T47D (cell line): ENCODE data around the gene FUCA1.
"Not testable (repeated sequence)": the region's sequence is repeated elsewhere in the genome, so short reads cannot be mapped to it uniquely, and the experiment has no call there.

ENCODE experiments used
- DNase-seq, 2 experiments: peaks; one replicate each; pipeline versions ENCODE4 v3.0.0 to v3.0.0-alpha.2; 2011 to 2012; ENCODE audit warnings: low read depth in 1 of 2, low spot score in 1 of 2
- JUND ChIP-seq: IDR thresholded peaks from 2 replicates; pipeline ENCODE4 v1.6.1; 2012; ENCODE audit warnings: low read depth
- in situ Hi-C: cut with HindIII; loops from 2 replicates; pipeline ENCODE4 v1.10.0; 2016; ENCODE audit warnings: low sequenced_read_pairs, low pct_unique_long_range_greater_than_20kb

The FUCA1 gene

GRCh38 chr1:23878668-23879067 lies 10.6 kb upstream of the FUCA1 start:
- no peak for DNase-seq
- no peak for TF ChIP-seq JUND
- in situ Hi-C loops, result no loop called here

- no peak for TF ChIP-seq JUND
- no peak for DNase-seq
- in situ Hi-C loops, result no loop called here
These were observed 7.3 kb upstream of the FUCA1 start for GRCh38 chr1:23875382-23875781.

- in situ Hi-C loops, result no loop called here
- no peak for TF ChIP-seq JUND
- no peak for DNase-seq
These were observed 4.3 kb upstream of the FUCA1 start for GRCh38 chr1:23872421-23872820.

- DNase-seq, result no peak
- in situ Hi-C loops, result no loop called here
- no peak for TF ChIP-seq JUND
These were observed 961 bp upstream of the FUCA1 start for GRCh38 chr1:23869051-23869450.

GRCh38 chr1:23868557-23869016 lies 497 bp upstream of the FUCA1 start:
- TF ChIP-seq JUND, result no peak
- no peak for DNase-seq
- in situ Hi-C loops, result no loop called here

GRCh38 chr1:23867542-23867894 lies 572 bp downstream of the FUCA1 start:
- in situ Hi-C loops, result no loop called here
- DNase-seq, result peak in 1 of 2 experiments; percentile 21
- TF ChIP-seq JUND, result no peak

GRCh38 chr1:23865543-23865930 lies 2.6 kb downstream of the FUCA1 start:
- in situ Hi-C loops, result no loop called here
- DNase-seq, result peak; percentile 29 to 86
- TF ChIP-seq JUND, result no peak

- TF ChIP-seq JUND, result no peak
- in situ Hi-C loops, result no loop called here
These were observed 3.1 kb downstream of the FUCA1 start for GRCh38 chr1:23864801-23865542.

GRCh38 chr1:23862640-23863039 lies 5.5 kb downstream of the FUCA1 start:
- in situ Hi-C loops, result no loop called here
- no peak for TF ChIP-seq JUND

More at GRCh38 chr1:23864801-23865542, 3.1 kb downstream of the FUCA1 start:
- peak in 1 of 2 experiments; percentile 72 for DNase-seq

GRCh38 chr1:23854568-23854967 lies 13.5 kb downstream of the FUCA1 start:
- peak in 1 of 2 experiments; percentile 29 for DNase-seq
- TF ChIP-seq JUND, result no peak
- in situ Hi-C loops, result no loop called here

More at GRCh38 chr1:23862640-23863039, 5.5 kb downstream of the FUCA1 start:
- DNase-seq, result no peak

GRCh38 chr1:23853124-23853523 lies 15.0 kb downstream of the FUCA1 start:
- in situ Hi-C loops, DNase-seq: not testable (repeated sequence)

- in situ Hi-C loops, DNase-seq: not testable (repeated sequence)
These were observed 16.7 kb downstream of the FUCA1 start for GRCh38 chr1:23851406-23851805.

GRCh38 chr1:23848673-23849616 lies 19.1 kb downstream of the FUCA1 start:
- no peak for DNase-seq
- TF ChIP-seq JUND, result no peak

GRCh38 chr1:23847482-23848095 lies 20.5 kb downstream of the FUCA1 start:
- DNase-seq, in situ Hi-C loops: not testable (repeated sequence)

More at GRCh38 chr1:23848673-23849616, 19.1 kb downstream of the FUCA1 start:
- in situ Hi-C loops, result no loop called here
